H54 (cell line): ENCODE data around the gene TTC39C.
"Not testable (repeated sequence)": the region's sequence is repeated elsewhere in the genome, so short reads cannot be mapped to it uniquely, and the experiment has no call there.

Experiments used
- DNase-seq: peaks from one replicate; pipeline ENCODE4 v3.0.0; 2011; ENCODE audit warnings: low spot score, mixed read lengths; ENCODE audit not compliant: insufficient read length
- FAIRE-seq: peaks from 3 replicates; lab custom pipeline; 2011; peaks lifted over from hg19 to GRCh38; lab: Jason Lieb, UNC
- POLR2A ChIP-seq: IDR thresholded peaks from 2 replicates; pipeline ENCODE4 v1.6.1; 2011; ENCODE audit warnings: low read depth, mild to moderate bottlenecking, low read length

The TTC39C gene

GRCh38 chr18:24142376-24142775 is 127.8 kb downstream of the TTC39C start:
- no peak for DNase-seq
- FAIRE-seq = no peak
- no peak for TF ChIP-seq POLR2A

- DNase-seq, FAIRE-seq: not testable (repeated sequence)
Measured at GRCh38 chr18:24149591-24149990, 135.0 kb downstream of the TTC39C start.

- no peak for DNase-seq
- no peak for TF ChIP-seq POLR2A
- no peak for FAIRE-seq
Measured at GRCh38 chr18:24153397-24153796, 138.8 kb downstream of the TTC39C start.

GRCh38 chr18:24157855-24158254 is 143.3 kb downstream of the TTC39C start:
- DNase-seq (no peak), FAIRE-seq (no peak)
- no peak for TF ChIP-seq POLR2A

- FAIRE-seq (no peak), DNase-seq (no peak)
- TF ChIP-seq POLR2A = no peak
Measured at GRCh38 chr18:24160086-24160485, 145.5 kb downstream of the TTC39C start.

GRCh38 chr18:24161304-24161703 is 146.8 kb downstream of the TTC39C start:
- FAIRE-seq = no peak
- TF ChIP-seq POLR2A = no peak
- DNase-seq = no peak

- TF ChIP-seq POLR2A = no peak
- FAIRE-seq (no peak), DNase-seq (no peak)
Measured at GRCh38 chr18:24168496-24168895, 153.9 kb downstream of the TTC39C start.

GRCh38 chr18:24170360-24170759 is 155.8 kb downstream of the TTC39C start:
- FAIRE-seq = no peak
- no peak for TF ChIP-seq POLR2A
- no peak for DNase-seq

- no peak for DNase-seq
- FAIRE-seq = no peak
- TF ChIP-seq POLR2A = no peak
Measured at GRCh38 chr18:24173997-24174396, 159.4 kb downstream of the TTC39C start.

- FAIRE-seq (no peak), DNase-seq (no peak)
- TF ChIP-seq POLR2A = no peak
Measured at GRCh38 chr18:24176727-24177416, 162.3 kb downstream of the TTC39C start.

GRCh38 chr18:24177499-24178133 is 163.1 kb downstream of the TTC39C start:
- DNase-seq (no peak), FAIRE-seq (no peak)
- no peak for TF ChIP-seq POLR2A

- FAIRE-seq = no peak
- no peak for TF ChIP-seq POLR2A
- no peak for DNase-seq
Measured at GRCh38 chr18:24180048-24180447, 165.5 kb downstream of the TTC39C start.

- no peak for FAIRE-seq
- no peak for TF ChIP-seq POLR2A
- no peak for DNase-seq
Measured at GRCh38 chr18:24181806-24182205, 167.3 kb downstream of the TTC39C start.
